T-helper 1 cell treated with Interleukin-12 subunit alpha and Interleukin-12 subunit beta and Interleukin-4 antibody, amounts not matched to agents 30 ng/mL and 1 ng/mL, for 36 hours (primary cell): Measurements from ENCODE around the gene NOX5. TPM values are rescaled to one million over a fixed set of nuclear protein-coding genes. Genes with fewer than 3 reads are reported as not detected.
"Not testable (repeated sequence)": the region's sequence is repeated elsewhere in the genome, so short reads cannot be mapped to it uniquely, and the experiment has no call there.

Experiments
- intact Hi-C: fragments of 100-400 bp; cut with micrococcal nuclease; formaldehyde crosslinking; loops from one replicate; pipeline ENCODE4 v1.15.1; 2024
- total RNA-seq: library from RNA; stranded (reverse); gene quantifications from 2 replicates; pipeline ENCODE4 v1.2.3, GENCODE V29; 2022

Gene NOX5
- total RNA-seq = 0.02 and 0.05 TPM in 2 replicates

- intact Hi-C loops = no loop called here
These were observed at the start of gene NOX5 for GRCh38 chr15:69014454-69014853. Gene NOX5 (plus strand): TSS chr15:69014695. CDS start chr15:69014736, 41 bp downstream.

GRCh38 chr15:68966996-68967395 is 47.5 kb upstream of the NOX5 start:
- intact Hi-C loops = no loop called here

DNA sequence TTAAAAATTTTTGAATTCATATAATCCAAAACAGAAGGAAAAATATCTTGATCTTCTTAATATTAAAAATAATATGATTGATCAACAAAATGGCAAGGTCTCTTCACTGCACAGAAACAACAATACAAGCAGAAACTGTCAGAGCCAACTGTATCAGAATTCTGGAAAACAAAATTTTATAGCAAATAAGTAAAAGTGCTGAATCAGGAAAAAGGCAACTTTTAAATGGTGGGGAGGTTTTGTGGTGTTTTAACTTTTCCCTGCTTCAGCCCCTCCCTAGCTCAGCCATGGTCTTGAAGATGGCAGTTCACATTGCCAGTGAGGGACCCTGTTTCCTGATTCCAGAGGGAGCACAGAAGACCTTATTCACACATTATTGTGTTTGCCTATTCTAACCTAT is 46.5 kb upstream of the NOX5 start:
- intact Hi-C loops = no loop called here

DNA sequence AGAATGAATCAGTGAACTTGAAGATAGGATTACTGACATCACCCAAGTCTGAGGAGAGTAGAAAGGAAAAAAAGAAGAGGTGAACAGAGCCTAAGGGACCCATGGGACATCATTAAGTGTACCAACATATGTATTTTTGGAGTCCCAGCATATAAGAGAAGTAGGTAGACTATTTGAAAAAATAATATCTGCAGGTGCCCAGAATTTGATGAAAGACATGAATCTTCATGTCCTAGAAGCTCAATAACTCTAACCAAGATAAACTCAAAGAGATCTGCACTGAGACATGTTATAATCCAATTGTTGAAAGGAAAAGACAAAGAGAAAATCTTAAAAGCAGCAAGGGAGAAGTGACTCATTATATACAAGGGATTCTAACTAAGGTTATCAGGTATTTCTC is 45.2 kb upstream of the NOX5 start:
- intact Hi-C loops = no loop called here

- intact Hi-C loops = no loop called here
These were observed 42.1 kb upstream of the NOX5 start for GRCh38 chr15:68972201-68973065.

DNA sequence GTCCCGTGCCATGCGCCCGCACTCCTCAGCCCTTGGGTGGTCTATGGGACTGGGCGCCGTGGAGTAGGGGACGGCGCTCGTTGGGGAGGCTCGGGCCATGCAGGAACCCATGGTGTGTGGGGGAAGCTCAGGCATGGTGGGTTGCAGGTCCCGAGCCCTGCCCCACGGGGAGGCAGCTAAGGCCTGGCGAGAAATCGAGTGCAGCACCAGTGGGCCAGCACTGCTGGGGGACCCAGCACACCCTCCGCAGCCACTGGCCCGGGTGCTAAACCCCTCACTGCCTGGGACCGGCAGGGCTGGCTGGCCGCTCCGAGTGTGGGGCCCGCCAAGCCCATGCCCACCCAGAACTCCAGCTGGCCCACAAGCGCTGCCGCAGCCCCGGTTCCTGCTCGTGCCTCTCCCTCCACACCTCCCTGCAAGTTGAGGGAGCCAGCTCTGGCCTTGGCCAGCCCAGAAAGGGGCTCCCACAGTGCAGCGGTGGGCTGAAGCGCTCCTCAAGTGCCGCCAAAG is 38.8 kb upstream of the NOX5 start:
- intact Hi-C loops = not testable (repeated sequence)

- intact Hi-C loops = not testable (repeated sequence)
These were observed 37.1 kb upstream of the NOX5 start for GRCh38 chr15:68977426-68977825.

GRCh38 chr15:68979006-68979405 is 35.5 kb upstream of the NOX5 start:
- intact Hi-C loops = no loop called here

GRCh38 chr15:68979816-68980215 is 34.7 kb upstream of the NOX5 start:
- intact Hi-C loops = no loop called here

GRCh38 chr15:68980786-68981185 is 33.7 kb upstream of the NOX5 start:
- intact Hi-C loops = no loop called here

DNA sequence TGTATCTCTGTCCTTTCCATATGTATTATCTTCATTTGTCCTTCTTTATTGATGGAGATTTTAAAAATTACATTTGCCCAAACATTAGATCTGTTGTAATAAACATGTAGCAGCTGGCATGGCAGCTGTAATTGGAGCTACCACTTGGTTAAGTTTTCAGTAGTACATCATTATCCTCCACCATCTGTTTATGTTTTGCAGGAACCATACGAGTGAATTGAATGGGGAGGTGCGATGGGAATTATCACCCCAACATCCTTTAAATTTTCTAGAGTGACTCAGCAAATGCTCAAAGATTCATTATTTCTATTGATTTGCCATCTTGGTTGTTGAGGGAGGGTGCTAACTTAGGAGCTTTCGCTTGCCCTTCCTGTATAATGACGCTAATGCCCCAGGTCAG is 32.6 kb upstream of the NOX5 start:
- intact Hi-C loops = no loop called here

- intact Hi-C loops = no loop called here
These were observed 31.4 kb upstream of the NOX5 start for GRCh38 chr15:68982976-68983563.

GRCh38 chr15:68983961-68984481 is 30.5 kb upstream of the NOX5 start:
- intact Hi-C loops = no loop called here

- intact Hi-C loops = no loop called here
These were observed 29.9 kb upstream of the NOX5 start for GRCh38 chr15:68984586-68984985.

GRCh38 chr15:68985361-68985891 is 29.1 kb upstream of the NOX5 start:
- intact Hi-C loops = no loop called here

DNA sequence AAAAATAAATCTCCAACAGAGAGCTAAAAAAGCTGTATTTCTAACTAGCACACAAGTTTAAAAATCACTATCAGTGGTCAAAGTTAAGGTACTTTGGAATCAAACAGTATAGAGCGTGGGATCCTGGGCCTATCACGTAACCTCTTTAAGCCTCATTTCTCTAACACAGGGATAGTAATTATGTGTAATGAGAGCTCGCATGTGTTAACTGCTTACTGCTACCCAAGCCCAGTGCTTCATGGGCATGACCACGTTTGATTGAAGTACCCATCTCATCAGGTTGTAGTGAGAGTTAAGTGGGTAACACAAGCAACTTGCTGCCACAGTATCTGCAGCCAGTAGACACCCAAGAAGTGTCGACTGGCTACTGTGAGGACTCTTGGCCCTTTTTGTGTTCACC is 28.2 kb upstream of the NOX5 start:
- intact Hi-C loops = no loop called here

DNA sequence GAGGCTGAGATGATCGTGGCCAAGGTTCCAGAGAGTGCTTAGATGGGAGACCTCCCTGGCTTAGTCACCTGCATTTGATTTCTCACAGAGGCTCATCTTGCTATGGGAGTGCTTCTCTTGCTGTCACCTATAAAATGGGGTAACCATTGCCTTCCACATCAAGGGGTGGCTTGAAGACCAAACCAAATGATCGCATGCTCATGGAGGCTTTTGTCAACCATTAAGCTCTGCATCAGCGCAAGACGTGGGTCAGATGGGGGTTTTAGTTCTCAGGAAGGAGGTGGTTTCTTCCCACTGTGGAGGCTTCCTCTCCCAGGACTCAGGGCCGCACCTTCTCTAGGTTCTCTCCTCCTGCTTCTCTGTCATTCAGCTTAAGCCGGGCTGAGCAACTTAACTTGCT is 27.4 kb upstream of the NOX5 start:
- intact Hi-C loops = no loop called here

DNA sequence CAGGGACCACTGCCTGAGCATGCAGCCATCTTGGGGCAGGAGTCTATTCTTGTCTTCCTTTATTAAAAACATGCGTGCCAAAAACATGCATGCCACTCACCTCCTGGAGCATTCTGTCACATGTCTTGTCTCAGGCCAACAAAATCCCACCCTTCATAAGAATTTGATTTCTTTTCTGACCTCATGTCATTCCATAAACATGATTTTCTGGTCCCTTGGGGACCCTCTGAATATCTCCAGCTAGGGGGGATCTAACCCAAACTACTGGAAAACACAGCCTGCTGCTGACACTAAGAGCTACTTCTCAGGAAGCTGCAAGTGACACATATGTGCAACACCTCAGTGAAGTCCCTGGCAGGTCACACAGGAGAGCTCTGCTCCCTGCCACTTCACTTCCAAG is 26.8 kb upstream of the NOX5 start:
- intact Hi-C loops = no loop called here

- intact Hi-C loops = no loop called here
These were observed 24.8 kb upstream of the NOX5 start for GRCh38 chr15:68989541-68990230.

DNA sequence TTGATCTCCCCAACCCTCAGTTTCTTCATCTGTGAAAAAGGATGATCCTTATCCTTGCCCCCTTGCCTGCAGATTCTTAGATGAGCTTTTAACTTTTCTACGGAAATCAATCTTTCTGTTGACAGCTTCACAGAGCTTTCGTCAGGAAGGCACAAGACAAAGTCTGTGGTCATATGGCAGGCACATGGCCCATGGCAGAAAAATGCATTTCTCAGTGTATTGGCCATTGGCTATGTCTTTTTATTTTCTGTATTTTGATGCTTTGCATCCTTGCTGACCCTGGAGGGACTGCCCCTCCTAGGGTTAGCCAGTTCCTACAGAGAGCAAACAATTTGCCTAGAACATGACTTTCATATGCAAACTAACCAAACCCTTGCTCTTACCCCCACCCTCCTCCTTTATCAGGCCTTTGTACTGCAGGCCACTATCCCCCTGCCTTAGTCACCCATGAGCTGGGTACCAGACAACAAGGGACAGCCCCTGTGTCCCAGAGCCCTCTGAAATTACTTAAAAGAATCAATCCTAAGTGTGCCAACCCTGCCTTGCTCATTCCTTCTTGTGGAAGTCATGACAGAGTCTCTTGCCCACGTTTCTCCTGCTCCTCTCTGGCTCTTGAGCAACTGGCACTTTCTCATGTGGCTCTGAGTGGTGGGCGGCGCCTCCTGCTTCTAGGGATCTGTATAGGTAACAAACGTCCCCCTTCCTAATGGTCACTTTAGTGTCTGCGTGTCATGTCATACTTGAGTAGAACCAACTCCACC is 24.1 kb upstream of the NOX5 start:
- intact Hi-C loops = no loop called here

- intact Hi-C loops = no loop called here
These were observed 23.4 kb upstream of the NOX5 start for GRCh38 chr15:68990992-68991500.
